ENCODE data around the gene SYT1. TPM values are rescaled to one million over a fixed set of nuclear protein-coding genes. Genes with fewer than 3 reads are reported as not detected.

The SYT1 gene
- total RNA-seq, 4 donors from 2014 or later: 9.7 to 24.3 (median 18.3) TPM

DNA sequence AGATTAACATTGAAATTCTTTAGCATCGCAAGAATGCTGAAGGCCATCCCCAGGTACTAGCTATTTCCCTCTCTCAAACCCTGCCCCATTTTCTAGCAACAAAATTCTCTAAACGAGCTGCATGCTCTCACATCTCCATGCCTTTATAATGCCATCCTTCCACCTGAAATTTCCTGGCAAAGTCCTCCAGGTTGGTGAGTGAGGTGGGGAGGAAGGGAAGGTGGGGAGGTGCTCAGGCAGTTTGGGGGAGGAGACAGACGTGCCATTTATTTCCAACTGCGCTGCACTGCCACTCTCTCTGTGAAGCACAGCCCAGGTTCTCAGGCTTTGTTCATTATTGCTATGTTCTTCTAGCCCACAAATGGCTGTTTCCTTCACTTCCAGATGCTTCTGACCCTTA is 617.7 kb downstream of the SYT1 start:
- no peak overlapping the region for H3K27ac ChIP-seq
- no peak for DNase-seq
- no peaks in the 10 kb centered on the region for H3K4me1 ChIP-seq
- no peaks in the 10 kb centered on the region for H3K36me3 ChIP-seq
- no peaks in the 10 kb centered on the region for H3K9me3 ChIP-seq
- no peaks in the 10 kb centered on the region for H3K27me3 ChIP-seq
- TF ChIP-seq, protein P1, sequence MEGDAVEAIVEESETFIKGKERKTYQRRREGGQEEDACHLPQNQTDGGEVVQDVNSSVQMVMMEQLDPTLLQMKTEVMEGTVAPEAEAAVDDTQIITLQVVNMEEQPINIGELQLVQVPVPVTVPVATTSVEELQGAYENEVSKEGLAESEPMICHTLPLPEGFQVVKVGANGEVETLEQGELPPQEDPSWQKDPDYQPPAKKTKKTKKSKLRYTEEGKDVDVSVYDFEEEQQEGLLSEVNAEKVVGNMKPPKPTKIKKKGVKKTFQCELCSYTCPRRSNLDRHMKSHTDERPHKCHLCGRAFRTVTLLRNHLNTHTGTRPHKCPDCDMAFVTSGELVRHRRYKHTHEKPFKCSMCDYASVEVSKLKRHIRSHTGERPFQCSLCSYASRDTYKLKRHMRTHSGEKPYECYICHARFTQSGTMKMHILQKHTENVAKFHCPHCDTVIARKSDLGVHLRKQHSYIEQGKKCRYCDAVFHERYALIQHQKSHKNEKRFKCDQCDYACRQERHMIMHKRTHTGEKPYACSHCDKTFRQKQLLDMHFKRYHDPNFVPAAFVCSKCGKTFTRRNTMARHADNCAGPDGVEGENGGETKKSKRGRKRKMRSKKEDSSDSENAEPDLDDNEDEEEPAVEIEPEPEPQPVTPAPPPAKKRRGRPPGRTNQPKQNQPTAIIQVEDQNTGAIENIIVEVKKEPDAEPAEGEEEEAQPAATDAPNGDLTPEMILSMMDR (IDR thresholded peaks at IDR 0.05): no peak
- no peak for TF ChIP-seq POLR2A (IDR thresholded peaks at IDR 0.05)
- intact Hi-C loops (cut with DNase I; ENCODE audit: low total_unique reads): no loop called here
- H3K4me3 ChIP-seq: no peak overlapping the region

DNA sequence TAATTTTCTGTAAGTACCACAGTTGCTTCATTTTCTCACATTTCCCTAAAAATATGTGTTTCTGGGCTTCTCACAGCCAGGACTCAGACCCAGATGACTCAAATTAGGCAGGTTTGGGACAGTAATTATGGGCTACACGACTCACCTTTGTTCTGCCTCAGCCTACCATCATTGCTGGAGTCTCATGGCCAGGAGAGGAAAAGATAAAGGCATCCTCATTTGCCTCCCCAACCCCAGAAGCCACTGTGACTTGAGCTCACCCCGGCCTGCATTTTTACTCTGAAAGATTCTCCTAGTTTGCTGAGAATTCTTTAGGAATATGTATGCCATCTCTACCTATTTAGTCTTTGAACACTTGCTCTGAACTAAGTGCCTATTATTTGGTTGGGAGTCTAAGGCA is 618.3 kb downstream of the SYT1 start:
- H3K4me3 ChIP-seq: no peak overlapping the region
- no peak for TF ChIP-seq POLR2A (IDR thresholded peaks at IDR 0.05)
- no peaks in the 10 kb centered on the region for H3K27me3 ChIP-seq
- intact Hi-C loops (cut with DNase I; ENCODE audit: low total_unique reads): no loop called here
- DNase-seq: no peak
- no peaks in the 10 kb centered on the region for H3K36me3 ChIP-seq
- H3K9me3 ChIP-seq: no peaks in the 10 kb centered on the region
- H3K27ac ChIP-seq: no peak overlapping the region
- H3K4me1 ChIP-seq: no peaks in the 10 kb centered on the region

DNA sequence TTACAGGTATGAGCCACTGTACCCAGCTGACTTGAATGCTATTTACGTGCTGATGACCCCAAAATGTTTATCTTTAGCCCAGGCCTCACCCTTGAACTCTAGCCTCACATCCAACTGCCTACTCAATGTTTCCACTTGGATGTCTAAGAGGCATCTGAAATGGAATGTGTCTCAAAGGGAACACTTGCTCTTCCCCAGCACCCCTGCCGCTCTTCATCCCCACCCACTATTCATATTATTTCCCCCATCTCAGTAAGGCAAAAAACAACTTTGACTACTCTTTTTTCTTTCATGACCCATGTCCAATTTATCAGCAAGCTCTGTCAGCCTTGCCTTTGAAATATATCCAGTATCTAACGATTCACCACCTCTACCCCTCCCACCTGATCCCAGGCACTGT is 621.6 kb downstream of the SYT1 start:
- intact Hi-C loops (cut with DNase I; ENCODE audit: low total_unique reads): no loop called here
- TF ChIP-seq POLR2A (IDR thresholded peaks at IDR 0.05): no peak
- TF ChIP-seq, protein P1 (IDR thresholded peaks at IDR 0.05): no peak
- Histone ChIP-seq H3K4me1 (no peaks in the 10 kb centered on the region), H3K27ac (no peak overlapping the region), H3K27me3 (no peaks in the 10 kb centered on the region), H3K36me3 (no peaks in the 10 kb centered on the region), H3K4me3 (no peak overlapping the region), H3K9me3 (no peaks in the 10 kb centered on the region)
- no peak for DNase-seq

DNA sequence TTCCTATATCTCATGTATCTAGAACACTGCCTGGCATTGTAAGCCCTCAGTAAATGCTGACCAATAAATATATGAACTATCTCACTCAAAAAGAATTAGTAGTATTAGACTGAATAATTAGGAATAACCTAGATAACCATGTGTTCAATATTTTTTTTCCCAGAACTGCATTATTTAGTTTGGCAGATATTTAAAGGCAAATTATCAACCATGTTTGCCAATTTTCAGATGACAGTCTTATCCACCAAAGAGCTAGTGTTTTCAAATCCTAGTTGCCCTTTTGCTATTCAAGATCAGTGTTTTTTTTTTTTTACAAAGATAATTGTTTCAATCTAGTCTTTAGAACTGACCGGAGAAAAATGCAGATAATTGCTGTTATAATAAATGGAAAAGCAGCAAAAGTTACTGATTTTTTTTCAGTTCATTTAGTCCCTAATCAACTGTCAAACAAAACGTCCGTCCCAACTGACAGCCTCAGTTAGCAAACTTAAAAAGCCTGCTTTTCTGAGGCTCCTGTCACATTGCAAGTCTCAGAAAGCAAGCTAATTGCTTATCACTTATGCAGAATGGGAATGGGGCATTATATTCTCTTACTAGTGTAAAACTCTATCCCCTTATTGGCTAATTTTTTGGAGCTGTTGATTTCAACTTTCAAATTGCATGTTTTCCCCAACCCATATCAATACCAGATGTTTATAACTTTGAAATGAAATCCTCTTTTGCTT is 623.0 kb downstream of the SYT1 start:
- intact Hi-C loops (cut with DNase I; ENCODE audit: low total_unique reads): no loop called here
- no peaks in the 10 kb centered on the region for H3K36me3 ChIP-seq
- no peaks in the 10 kb centered on the region for H3K27me3 ChIP-seq
- no peak overlapping the region for H3K27ac ChIP-seq
- no peaks in the 10 kb centered on the region for H3K4me1 ChIP-seq
- TF ChIP-seq POLR2A (IDR thresholded peaks at IDR 0.05): no peak
- TF ChIP-seq, protein P1 (IDR thresholded peaks at IDR 0.05): no peak
- H3K9me3 ChIP-seq: no peaks in the 10 kb centered on the region
- no peak for DNase-seq
- no peak overlapping the region for H3K4me3 ChIP-seq

MicroRNAs encoded within 50 kb of the gene (microRNA counts, 767-probe panel; counts per million panel counts)
- 0 counts per million in 2 donors for microRNA hsa-miR-1252

Small RNA genes within 50 kb of the gene (microRNA-seq; reads per million reads assigned to microRNA genes)
- gene MIR1252 (ENCODE audit: borderline microRNAs expressed, borderline replicate concordance): not detected

Small RNA genes within 50 kb of the gene (small RNA-seq; reads per million reads assigned to genes)
- not detected for gene MIR1252

Measured in uterus (tissue), 4 donors.